HG03064 (cell line): ENCODE results near the gene RPL35.

Experiments used
- ATAC-seq: cut with Tn5 transposase; IDR thresholded peaks from one replicate; pipeline ENCODE4 v1.9.1; 2021; ENCODE audit warnings: low read depth; ENCODE audit not compliant: unreplicated experiment

The RPL35 gene

DNA sequence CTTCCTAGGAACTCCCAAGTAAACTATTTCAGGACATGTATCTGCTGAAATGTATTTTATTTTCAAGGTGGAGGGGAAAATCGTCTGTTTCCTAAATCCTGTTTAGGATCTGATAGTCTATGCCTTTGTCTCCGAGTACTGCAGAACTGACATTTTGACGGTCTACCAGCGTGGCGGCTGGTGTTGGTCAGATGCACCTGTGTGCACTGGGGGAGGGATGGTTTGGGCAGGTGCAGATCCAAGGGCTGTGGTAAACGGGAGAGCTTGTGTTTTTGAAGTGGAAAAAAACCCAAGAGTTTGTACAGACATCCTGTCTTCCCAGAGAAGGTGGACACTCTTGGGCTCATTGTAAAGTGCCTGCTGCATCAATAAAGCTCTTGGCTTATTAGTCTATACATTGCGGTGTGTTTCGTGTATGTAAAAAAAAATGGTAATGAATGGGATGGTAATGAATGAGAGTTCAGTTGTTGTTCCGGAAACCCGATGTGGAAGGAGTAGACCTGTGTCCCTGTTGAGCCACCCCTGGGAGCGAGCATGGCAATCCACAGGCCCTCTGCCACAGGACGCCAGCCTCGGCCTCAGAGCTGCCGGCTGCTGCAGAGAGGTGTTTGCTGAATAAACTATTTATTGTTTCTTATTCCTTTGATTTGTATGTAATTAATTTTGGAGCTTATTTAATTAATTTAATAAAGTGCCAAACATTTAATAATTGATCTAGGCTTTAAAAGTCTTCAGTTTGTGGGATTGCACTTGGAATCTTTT lies 15.4 kb upstream of the RPL35 start:
- ATAC-seq = no peak

DNA sequence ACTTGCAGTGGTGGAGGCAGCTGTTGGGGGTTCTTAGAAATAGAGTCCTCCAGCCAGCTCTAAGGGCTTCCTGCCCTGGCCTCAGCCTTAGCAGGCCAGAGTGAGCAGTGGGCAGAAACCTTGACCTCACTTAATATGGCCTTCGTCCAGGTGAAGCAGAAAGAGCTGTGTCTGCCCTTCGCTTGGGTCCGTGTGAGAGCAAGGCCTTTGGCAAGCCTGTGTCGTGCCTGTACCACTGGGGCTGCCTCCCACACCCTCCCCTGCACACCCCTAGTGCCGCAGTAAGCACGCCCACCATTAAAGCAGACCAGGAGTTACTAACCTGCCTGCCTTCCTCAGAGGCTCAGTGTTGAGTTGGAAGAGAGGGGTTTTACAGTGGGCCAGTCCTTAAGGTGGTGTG lies 13.7 kb upstream of the RPL35 start:
- ATAC-seq = no peak

- no peak for ATAC-seq
Observed at GRCh38 chr9:124873664-124874063, 11.9 kb upstream of the RPL35 start.

DNA sequence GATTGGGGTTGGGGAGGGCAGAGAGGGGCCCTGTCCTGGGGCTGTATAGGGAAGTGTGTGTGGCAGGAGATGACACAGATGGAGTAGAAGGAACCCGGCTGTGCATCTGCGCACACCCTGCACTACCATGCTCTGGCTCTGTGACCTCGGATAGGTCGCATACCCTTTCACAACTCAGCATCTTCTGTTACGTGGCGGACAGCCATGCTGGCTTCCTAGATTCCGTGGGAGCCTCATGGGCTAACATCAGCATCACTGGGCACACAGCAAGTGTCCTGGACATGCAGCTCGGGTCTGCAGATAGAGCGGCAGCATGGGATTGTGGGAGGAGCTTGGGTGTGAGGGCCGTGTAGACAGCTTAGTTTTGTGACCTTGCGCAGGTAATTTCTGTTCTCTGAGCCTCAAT lies 9.4 kb upstream of the RPL35 start:
- no peak for ATAC-seq

- ATAC-seq = no peak
Observed at GRCh38 chr9:124870723-124871122, 9.0 kb upstream of the RPL35 start.

DNA sequence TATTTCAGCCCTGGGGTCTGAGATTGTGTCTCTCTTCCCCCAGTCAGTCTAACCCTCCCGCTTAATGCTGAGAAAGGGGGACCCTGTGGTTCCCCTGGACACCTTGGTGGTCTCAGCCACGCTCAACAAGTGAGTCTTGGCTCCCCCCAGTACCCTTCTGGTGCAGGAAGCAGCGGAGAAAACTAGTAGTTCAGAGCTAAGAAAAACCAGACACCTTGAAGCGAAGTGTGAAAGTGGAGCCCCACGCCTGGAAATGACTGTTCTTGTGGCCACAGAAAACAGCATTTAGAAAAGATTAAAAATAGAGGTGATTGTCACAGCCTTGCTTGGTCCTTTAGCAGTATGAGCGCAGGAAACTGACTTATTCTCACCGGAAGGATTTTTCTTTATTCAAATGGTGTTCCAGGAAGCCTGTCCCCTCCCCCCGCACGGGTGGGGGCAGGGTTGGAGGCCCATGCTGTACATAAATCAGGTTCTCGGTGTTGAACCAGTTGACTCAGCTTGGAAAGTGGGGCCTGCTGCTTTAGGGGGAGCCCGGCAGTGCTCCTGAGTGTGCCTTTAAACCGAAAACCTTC lies 8.3 kb upstream of the RPL35 start:
- peak; percentile 32 for ATAC-seq

DNA sequence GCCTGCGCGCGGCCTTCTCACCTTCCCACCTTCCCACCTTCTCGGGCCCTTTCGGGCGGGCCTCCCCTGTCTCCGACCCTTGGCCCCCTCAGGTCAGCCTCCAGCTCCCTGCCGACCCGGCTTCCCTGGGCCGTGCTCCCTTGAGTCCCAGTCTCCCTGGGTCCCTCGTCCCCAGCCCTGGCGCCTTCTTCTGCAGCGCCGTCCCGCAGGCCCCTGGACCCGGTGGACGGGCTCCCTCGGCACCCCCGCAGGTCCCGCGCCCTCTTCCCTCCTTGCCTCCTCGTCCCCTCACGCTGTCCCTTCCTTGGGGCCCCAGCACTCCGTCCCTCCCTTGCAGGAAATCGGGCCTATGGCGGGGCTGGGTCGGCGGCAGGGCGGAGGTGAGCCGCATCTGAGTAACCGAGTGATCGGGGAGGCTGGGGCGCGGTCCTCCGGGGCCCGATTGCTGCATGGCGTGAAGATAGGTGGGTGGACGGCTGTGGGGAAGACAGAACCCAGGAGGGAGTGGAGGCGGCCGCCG lies 7.8 kb upstream of the RPL35 start:
- peak; percentile 9 for ATAC-seq

DNA sequence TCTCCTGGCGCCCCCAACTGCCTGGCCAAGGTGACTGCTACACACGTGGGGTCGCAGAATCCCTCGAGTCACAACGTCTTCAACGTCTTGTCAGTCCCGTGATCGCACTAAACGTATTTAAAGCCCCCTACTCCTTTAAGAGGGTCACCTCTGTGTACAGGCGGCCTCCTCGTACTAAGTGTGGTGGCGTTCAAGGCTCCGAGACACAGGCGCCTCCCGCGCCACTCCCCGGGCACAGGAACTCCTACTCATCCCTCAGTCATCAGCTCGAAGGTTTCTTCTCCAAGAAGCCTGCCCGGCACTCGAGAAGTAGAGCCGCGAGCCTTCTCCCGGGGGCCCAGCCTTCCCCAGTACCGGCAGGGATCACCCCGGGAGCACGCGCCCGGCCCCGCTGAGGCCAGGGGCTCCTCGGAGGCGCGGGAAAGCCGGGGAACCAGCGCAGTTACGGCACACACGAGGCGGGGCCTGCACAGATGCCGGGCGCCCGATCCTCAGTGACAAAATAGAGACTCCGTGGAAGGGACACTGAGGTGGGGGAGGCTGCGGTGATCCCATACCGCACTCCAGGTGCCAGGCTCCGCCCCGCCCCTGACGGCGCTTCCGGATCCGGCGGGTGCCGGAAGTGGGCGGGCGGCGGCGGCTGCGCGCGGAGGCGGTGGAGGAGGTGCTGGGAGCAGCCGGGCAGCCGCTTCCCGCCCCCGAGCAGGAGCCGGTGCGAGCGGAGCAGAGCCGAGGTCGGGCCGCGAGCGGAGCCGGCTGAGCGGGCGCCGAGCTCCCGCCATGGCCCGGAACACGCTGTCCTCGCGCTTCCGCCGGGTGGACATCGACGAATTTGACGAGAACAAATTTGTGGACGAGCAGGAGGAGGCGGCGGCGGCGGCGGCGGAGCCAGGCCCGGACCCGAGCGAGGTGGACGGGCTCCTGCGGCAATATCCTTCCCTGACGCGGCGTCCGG lies 7.0 kb upstream of the RPL35 start:
- ATAC-seq = peak; percentile 48

DNA sequence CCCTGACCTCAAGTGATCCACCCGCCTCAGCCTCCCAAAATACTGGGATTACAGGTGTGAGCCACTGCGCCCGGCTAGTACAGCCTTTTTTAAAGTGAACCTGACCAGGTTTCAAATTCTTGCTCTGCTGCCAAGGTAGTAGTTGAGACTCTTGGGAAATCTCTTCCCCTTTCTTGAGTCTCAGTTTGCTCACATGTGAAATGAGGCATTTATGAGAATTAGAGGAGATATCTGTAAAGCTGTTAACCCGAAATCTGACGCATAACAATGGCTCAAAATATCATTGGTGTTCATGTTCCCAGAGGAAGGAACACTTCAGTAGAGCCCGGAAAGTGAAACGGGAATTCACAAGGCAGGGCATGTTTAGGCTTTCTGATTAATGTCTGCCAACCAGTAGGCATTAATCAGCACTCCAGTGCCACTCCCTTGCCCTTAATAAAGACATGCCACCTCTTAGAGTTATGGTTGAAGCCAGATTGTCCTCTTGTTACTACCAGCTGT lies 1.7 kb upstream of the RPL35 start:
- ATAC-seq = no peak

DNA sequence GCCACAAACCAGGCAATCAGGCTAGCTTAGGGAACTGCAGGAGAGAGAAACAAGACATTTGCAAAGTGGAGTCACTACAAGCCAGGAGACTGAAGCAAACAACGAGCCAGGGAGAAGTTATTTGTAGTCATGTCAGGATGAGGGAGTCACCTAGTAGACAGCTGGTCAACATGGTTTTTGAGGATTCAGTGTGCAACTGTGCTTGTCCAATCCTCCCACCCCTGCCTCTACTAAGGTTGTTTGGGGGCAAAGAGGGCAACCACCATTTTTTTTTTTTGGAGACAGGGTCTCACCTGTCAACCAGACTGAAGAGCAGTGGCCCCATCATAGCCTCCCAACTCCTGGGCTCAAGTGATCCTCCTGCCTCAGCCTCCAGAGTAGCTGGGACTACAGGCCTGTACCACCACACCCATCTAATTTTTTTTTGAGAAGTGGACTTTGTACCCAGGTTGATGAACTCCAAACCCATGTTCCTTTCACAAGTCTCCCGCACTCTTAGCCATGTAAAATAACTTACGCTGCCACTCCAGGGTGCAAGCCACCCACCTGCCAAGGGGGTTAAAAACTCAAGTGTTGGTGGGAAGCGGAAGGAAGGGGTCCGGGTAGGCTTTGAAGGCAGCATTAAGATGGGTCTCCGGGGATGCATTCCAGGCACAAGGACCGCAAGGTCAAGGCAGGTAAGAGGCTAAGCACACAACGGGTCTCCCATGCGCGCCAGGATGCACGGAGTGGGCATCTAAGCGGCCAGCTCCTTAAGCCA lies 995 bp downstream of the RPL35 start:
- ATAC-seq = no peak

- no peak for ATAC-seq
Observed at GRCh38 chr9:124859803-124860581, 1.8 kb downstream of the RPL35 start.

DNA sequence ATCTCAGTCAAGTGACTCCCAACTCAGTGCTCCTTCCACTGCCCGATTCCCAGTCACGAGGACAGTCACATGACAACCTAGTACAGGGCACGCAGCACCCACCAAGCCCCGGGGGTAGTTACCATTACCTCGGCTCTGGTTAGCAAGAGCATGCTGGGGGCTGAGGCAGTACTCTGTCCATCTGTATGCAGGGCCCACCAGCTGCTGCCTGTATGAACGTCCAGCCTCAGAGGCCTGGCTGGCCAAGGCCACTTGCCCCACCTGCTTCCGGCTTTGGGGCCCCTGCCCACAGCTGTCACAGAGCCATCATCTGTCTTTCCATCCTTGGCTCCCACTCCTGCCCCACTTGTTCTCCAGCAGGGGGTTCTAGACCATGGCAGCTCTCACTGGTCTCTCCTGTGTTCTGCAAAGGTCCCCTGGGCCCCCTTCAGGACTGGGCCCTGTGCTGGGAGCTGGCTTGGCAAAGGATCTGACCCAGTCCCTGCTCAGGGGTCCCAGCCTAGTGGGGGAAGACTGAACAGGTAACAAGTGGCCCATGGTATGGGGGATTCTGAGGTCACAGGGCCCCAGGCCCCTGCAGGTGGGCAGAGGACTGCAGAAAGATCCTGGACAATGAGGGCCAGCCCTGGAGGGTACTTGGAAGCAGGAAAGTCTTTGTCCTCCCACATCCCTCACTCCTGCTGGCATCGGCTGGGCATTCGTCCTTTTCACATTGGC lies 3.3 kb downstream of the RPL35 start:
- ATAC-seq = no peak

- ATAC-seq = no peak
Observed at GRCh38 chr9:124857533-124858162, 4.1 kb downstream of the RPL35 start.

- no peak for ATAC-seq
Observed at GRCh38 chr9:124855944-124856765, 5.6 kb downstream of the RPL35 start.

- no peak for ATAC-seq
Observed at GRCh38 chr9:124855566-124855943, 6.2 kb downstream of the RPL35 start.

GRCh38 chr9:124854822-124855221 lies 6.9 kb downstream of the RPL35 start:
- no peak for ATAC-seq

DNA sequence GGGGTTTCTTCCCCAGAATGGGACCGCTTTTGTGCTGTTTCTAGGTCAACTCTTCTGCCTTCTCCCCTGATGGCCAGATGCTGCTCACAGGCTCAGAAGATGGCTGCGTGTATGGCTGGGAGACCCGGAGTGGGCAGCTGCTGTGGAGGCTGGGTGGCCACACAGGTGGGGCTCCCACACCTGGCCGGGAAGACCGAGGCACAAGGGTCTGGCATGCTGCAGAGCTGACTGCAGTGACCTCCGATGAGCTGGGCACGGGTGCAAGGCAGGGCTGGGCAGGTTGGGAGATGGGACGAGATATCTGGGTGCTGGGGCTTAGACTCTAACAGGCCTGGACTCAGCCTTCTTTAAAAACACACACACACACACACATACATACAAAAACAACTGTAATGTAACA lies 7.6 kb downstream of the RPL35 start:
- no peak for ATAC-seq
